NOMO-1 treated with dmso at 0.1 percent for 144 hours (cell line): ENCODE measurements around the gene TEDC1.
"Not testable (repeated sequence)": the region's sequence is repeated elsewhere in the genome, so short reads cannot be mapped to it uniquely, and the experiment has no call there.

Source experiments
- DNase-seq: peaks from one replicate; lab custom pipeline; 2025; ENCODE audit not compliant: unreplicated experiment; lab: John Stamatoyannopoulos, UW

The TEDC1 gene

GRCh38 chr14:105536051-105536450 lies 45.0 kb downstream of the TEDC1 start:
- no peak for DNase-seq

DNA sequence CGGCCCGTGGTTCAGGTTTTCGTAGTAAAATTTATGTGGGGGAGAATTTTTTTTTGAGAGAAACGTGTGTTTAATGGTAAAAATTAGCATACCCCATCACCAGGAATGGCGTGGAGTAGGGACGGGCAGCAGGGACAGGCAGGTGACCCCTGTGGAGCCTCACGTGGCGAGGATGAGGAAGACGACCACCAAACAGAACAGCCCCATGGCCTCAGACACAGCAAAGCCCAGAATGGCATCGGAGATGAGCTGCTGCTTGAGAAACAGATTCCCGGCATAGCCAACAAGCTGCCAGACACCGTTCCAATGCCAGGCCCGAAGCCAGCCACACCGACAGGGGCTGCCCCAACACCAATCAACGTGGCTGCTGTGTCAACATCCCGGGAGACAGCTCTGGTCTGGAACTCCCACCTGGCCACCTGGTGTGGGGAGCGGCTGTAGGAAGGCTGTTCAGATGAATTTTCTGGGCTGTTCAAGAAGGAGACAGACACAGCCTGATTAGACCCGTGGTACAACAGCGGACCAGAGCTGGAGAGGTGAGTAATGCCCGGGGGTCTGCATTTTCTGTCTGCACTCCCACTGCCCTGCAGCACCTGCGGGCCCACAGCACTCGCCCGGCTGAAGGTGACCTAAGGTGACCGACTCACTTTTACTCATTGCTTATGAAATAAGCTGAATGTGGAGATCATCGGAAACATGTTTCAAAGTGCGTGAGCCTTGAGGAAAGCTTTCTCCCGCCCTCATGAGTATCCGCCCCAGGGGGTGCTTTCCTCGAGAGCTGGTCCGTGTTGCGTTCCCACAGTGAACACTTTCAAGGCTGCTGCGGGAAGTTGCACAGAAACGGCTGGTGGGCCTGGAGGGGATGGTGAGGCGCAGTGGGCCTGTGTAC lies 45.9 kb downstream of the TEDC1 start:
- DNase-seq = no peak

- DNase-seq = no peak
Measured at GRCh38 chr14:105537580-105538474, 46.8 kb downstream of the TEDC1 start.

- DNase-seq = no peak
Measured at GRCh38 chr14:105538481-105539049, 47.5 kb downstream of the TEDC1 start.

DNA sequence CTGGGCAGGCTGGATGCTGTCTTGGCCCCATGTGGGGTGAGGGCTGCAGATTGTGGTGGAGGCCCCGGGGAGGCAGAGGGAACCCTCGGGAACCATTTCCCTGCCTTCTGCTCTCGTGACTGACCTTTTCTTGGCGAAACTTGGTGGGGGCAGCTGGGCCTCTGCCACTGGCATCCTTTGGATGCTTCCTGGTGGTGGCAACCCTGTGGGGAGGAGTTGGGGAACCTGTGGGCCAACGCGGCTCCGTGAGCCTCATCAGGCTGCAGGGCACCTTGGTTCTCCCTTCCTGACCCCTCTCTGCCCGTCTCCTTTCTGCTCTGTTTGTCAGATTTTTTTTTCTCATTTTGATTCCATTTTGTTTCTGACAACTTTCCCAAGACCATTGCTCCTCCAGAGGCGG lies 49.8 kb downstream of the TEDC1 start:
- DNase-seq = no peak

DNA sequence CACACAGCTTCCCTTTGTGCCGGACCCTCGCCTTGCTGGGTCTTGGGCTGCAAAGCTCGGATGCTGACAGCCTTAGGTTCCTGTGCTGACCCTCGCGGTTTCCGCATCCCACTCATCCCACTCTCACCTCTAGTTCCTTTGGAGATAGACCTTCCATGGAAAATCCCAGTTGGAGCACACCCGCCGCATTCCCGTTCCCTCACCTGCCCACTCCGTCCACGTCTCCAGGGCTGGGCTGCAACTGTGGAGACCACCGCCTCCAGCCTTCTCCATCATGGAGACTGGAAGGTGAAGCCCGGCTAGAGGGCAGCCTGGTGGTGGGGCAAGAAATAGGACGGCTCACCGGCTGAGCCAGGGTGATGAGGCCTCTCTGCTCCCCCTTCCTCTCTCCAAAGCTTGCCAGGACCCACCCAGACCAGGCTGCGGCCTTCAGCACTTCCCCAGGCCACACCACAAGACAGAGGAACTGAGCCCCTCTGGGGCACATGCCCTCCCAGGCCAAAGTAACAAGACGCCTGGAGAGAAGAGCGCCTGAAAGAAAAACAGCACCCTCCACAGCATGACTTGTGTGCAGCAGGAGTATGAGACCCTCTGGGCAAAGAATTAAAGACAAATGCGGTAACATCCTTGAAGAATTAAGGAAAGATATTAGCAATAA lies 50.3 kb downstream of the TEDC1 start:
- DNase-seq = no peak

GRCh38 chr14:105545676-105546075 lies 54.6 kb downstream of the TEDC1 start:
- DNase-seq = not testable (repeated sequence)

- not testable (repeated sequence) for DNase-seq
Measured at GRCh38 chr14:105546410-105546809, 55.4 kb downstream of the TEDC1 start.

DNA sequence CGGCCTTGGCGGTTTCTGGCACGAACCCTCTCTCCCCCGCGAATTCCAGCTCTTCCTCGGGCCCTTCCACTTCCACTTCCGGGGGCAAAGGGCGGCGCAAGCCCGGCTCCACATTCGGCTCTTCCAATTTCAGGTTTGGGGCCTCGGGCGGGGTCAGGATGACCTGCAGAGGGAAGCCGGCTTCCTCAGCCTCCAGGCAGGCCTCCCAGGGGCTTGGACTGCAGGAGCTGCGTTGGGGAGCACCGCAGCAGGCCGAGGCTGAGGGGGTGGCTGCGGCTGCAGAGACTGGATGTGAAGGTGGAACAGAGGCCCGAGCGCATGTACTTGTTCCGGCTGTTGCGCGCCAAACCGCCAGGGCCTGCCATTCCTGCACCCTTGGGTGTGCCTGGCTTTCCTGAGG lies 56.0 kb downstream of the TEDC1 start:
- not testable (repeated sequence) for DNase-seq

GRCh38 chr14:105547741-105548169 lies 56.7 kb downstream of the TEDC1 start:
- no peak for DNase-seq
